Measurements from ENCODE around the gene CFP.
"Not testable (repeated sequence)": the region's sequence is repeated elsewhere in the genome, so short reads cannot be mapped to it uniquely, and the experiment has no call there.

Gene CFP

GRCh38 chrX:47611926-47612325 lies 17.8 kb downstream of the CFP start:
- TF ChIP-seq CTCF (IDR thresholded peaks at IDR 0.05; ENCODE audit: low read depth, low read length) = no peak
- H3K4me3 ChIP-seq (ENCODE audit: low read depth, low read length) = no peak overlapping the region

GRCh38 chrX:47611489-47611888 lies 18.2 kb downstream of the CFP start:
- TF ChIP-seq CTCF (IDR thresholded peaks at IDR 0.05; ENCODE audit: low read depth, low read length) = no peak

GRCh38 chrX:47610511-47610910 lies 19.2 kb downstream of the CFP start:
- TF ChIP-seq CTCF (IDR thresholded peaks at IDR 0.05; ENCODE audit: low read depth, low read length) = no peak
- no peak overlapping the region for H3K4me3 ChIP-seq (ENCODE audit: low read depth, low read length)

More at GRCh38 chrX:47611489-47611888, 18.2 kb downstream of the CFP start:
- H3K4me3 ChIP-seq (ENCODE audit: low read depth, low read length) = no peak overlapping the region

- no peak overlapping the region for H3K4me3 ChIP-seq (ENCODE audit: low read depth, low read length)
- no peak for TF ChIP-seq CTCF (IDR thresholded peaks at IDR 0.05; ENCODE audit: low read depth, low read length)
These were observed 21.5 kb downstream of the CFP start for GRCh38 chrX:47608130-47608810.

- no peak overlapping the region for H3K4me3 ChIP-seq (ENCODE audit: low read depth, low read length)
- TF ChIP-seq CTCF (IDR thresholded peaks at IDR 0.05; ENCODE audit: low read depth, low read length) = no peak
These were observed 22.6 kb downstream of the CFP start for GRCh38 chrX:47607091-47607490.

GRCh38 chrX:47605024-47605423 lies 24.7 kb downstream of the CFP start:
- TF ChIP-seq CTCF (IDR thresholded peaks at IDR 0.05; ENCODE audit: low read depth, low read length) = no peak

GRCh38 chrX:47603125-47603524 lies 26.6 kb downstream of the CFP start:
- H3K4me3 ChIP-seq (ENCODE audit: low read depth, low read length) = not testable (repeated sequence)

More at GRCh38 chrX:47605024-47605423, 24.7 kb downstream of the CFP start:
- no peak overlapping the region for H3K4me3 ChIP-seq (ENCODE audit: low read depth, low read length)

- no peak overlapping the region for H3K4me3 ChIP-seq (ENCODE audit: low read depth, low read length)
- no peak for TF ChIP-seq CTCF (IDR thresholded peaks at IDR 0.05; ENCODE audit: low read depth, low read length)
These were observed 32.5 kb downstream of the CFP start for GRCh38 chrX:47597222-47597621.
